ENCODE measurements around the gene MAP3K5. TPM values are rescaled to one million over a fixed set of nuclear protein-coding genes. Genes with fewer than 3 reads are reported as not detected.
A peak's percentile ranks its signal among the peaks of the same experiment; 100 is the strongest.

The MAP3K5 gene
- total RNA-seq, 1 donor from 2014 or later = 21.6 TPM

DNA sequence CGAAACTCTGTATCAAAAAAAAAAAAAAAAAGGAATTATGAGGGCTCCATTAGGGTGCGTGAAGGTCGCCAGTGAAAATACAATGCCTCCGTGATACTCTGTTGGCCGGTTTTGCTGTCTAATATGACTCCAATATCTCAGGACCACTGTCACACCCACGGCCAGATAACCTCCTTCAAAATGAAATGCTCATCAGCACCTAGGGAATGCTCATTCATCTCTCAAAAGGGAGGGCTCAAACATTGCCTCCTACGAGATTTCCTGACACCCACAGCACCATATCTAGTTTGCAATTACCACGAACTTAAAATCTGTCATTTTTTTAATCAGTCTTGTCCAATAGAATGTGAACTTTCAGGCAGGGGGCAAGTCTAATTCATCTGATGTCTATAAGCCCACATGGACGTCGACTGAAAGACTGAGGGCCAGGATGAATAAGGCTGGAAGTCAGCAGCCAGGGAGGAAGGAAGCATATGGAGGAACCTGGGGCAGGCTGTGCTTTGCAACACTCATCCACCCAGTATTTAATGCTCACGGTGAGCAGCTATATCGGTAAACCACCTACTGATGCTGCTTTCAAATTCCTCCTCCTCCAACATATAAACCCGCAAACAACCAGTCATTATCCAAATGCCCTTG lies 42.8 kb downstream of the MAP3K5 start:
- no peak for DNase-seq (ENCODE audit: low read depth)

DNA sequence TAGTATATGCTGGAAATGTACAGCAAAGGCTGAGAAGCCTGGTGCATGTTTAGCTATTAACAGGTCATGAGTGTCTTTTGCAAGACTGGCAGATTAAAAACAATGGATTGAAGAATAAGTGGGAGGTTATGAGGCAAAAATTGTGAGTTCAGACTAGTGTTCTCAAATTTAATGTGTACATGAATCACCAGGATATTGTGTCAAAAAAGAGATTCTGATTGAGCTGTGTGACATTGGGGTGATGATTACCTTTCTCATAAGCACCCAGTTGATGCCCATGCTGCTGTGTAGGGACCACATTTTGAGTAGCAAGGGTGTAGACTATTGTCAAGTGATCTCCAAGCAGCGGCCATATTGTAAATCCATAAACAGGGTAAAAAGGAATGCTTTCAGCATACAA lies 44.8 kb downstream of the MAP3K5 start:
- no peak for DNase-seq (ENCODE audit: low read depth)

- no peak for DNase-seq (ENCODE audit: low read depth)
Measured at GRCh38 chr6:136745300-136745699, 47.0 kb downstream of the MAP3K5 start.

GRCh38 chr6:136744889-136745288 lies 47.4 kb downstream of the MAP3K5 start:
- no peak for DNase-seq (ENCODE audit: low read depth)

- no peak for DNase-seq (ENCODE audit: low read depth)
Measured at GRCh38 chr6:136742125-136742524, 50.2 kb downstream of the MAP3K5 start.

GRCh38 chr6:136740050-136740974 lies 52.0 kb downstream of the MAP3K5 start:
- peak; percentile 30 for DNase-seq (ENCODE audit: low read depth)

DNA sequence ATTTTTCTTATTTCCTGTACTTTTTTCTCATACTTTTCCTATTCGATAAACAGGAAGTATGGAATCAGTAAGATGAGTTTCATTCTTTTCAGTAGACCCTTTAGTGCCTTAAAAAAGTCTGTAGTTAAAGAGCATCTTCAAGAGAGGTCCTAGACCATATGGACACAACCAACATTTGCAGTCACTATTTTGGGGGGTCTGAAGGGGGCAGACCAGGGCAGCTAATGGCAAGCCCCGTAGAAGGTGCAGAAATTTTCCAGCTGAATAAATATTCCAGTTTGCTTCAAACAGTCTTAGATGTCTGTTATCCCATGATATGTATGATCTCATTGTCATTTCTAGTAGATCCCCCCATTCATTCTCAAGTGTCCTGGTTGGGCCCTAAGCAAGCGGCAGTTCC lies 52.8 kb downstream of the MAP3K5 start:
- no peak for DNase-seq (ENCODE audit: low read depth)

DNA sequence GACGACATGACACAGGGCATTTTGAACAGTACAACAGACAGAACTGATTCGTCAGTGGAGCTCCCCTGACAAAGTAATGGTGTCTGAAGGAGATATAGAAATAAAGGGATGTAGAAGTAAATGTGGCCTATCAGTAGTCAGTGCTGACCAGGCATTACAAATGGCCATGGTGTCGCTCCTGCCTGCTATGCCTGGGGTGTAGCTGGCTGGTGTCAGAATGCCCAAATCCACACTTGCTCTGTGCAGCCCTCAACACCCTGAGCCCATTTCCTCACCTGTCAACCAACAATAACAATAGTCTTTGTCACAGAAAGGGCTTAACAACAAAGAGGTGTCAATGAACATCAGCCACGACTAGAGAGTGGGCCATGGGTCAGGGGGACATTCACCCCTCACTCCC lies 53.2 kb downstream of the MAP3K5 start:
- DNase-seq (ENCODE audit: low read depth) = no peak

DNA sequence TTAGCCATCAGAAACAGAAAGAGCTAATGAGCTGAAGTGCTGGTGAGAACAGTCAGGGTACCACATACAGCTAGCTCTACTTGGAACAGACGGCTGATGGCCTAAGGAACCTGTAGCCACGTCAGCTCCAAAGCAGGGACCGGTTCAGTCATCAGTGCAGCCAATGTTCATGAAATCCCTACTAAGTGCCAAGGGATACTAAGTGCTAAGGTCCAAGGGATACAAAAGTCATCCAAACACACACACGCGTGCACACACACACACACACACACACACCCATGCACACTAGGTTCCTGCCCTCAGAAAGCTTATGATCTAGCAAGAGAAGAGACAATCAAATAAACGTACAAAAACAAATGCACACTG lies 53.6 kb downstream of the MAP3K5 start:
- DNase-seq (ENCODE audit: low read depth) = no peak

DNA sequence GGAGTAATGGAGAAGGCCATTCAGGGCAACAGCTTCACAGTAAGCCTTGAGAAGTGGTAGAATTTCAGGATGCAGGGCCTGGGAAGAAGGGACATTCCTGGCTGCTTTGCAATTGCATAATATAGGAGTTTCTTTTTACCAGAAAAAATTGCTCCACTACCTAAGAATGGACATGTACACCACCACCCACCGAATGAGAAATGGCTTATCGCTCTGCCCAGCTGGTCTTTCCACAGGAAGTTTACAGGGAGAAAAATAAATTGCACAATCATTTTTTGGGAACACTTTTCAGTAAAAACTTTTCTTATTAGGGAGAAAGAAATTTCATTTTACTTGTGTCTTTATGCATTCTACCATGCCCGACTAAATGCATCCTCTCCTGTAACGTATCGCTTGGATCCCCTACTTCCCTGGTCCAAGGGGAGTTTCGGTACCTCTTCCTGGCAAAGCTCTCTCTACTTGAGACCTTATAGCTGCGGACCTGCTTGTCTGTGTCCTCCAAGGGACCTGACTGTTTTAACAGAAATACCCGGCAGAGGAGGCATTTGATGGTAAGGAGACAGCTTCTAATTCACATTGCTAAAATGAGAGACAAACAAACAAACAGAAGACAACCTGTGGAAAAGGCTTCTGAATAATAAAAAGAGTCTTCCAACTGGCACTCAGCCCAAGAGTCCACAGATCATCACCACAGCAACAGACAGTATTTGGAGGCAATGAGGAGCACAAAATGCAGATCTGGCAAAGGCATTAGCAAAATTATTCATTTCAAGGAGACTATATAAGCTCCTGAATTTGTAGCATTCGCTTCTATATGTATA lies 54.2 kb downstream of the MAP3K5 start:
- DNase-seq (ENCODE audit: low read depth) = peak; percentile 84

- DNase-seq (ENCODE audit: low read depth) = no peak
Measured at GRCh38 chr6:136737374-136737844, 54.9 kb downstream of the MAP3K5 start.

DNA sequence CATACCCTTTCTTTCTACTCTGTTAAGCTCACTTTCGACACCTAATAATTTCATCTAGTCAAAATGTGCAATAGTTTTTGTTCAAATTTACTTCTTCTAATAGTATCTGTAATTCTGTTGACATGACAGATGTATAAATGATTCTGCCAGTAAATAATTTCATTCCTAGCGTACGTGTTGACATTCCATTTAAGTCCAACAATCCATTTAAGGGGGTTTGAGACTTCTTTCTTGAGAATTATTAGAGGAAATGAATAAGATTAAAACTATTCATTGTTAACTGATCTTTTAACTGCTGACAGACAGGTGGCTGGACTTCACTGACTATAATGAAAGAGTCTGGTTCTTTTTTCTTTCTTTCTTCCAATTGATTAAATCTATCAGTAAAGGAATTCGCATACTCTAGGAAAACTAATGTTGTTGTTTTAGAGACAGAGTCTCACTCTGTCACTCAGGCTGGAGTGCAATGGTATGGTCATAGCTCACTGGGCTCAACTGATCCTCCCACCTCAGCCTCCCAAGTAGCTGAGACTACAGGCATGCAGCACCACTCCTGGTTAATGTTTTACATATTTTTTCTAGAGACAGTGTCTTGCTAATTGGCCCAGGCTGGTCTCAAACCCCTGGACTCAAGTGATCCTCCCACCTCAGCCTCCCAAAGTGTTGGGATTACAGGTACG lies 55.9 kb downstream of the MAP3K5 start:
- DNase-seq (ENCODE audit: low read depth) = peak; percentile 65

DNA sequence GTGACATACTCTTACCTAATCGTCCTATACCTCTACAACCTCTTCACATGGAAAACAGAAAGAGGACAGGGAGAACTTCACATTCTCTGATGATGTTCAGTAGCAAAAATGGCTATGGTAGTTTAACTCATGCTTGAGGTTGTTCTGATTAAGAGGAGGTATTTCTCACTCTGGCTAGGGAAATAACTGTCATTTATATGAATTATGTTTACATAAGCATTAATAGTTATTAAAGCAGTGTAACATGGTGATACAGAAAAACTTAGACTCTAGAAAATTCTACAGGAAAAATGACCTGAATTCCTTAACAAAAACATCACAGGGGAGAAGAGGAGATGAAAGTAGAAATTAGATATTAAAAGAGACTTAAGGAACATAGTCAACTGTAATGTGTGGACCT lies 57.3 kb downstream of the MAP3K5 start:
- DNase-seq (ENCODE audit: low read depth) = no peak

DNA sequence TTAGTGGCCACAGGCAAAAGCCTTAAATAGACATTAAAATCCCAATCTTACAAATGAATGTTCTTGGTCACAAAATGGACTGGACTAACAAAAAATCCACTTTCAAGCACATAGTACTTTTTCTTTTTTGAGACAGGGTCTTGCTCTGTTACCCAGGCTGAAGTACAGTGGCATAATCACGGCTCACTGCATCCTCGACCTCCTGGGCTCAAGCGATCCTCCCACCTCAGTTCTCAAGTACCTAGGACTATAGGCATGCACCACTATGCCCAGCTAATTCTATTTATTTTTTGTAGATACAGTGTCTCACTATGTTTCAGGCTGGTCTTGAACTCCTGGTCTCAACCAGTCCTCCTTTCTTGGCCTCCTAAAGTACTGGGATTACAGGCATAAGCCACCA lies 59.4 kb downstream of the MAP3K5 start:
- DNase-seq (ENCODE audit: low read depth) = no peak

GRCh38 chr6:136729832-136730231 lies 62.4 kb downstream of the MAP3K5 start:
- no peak for DNase-seq (ENCODE audit: low read depth)

DNA sequence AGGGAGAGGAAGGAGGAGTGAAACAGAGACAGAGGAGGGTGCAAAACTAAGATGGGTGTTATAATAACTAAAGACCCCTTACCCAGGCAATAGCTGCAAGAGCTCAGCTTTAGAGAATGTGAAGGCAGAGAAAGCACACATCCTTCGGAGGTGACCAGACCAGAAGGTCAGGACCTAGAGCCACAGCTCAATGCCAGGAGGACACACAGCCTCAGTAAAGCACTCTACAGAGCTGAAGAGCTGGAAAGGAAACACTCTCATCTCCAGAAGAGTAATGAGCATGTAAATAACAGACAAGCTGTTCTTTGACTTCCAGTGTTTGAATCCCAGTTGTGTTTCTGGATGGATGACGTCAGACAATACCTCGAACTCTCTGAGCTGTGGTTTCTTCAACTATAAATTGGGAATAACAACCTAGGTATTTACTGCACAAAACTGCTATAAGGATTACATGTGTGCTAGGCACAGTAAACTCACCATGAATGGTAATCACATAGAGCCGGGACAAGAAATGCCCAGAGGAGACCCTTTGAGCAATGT lies 63.2 kb downstream of the MAP3K5 start:
- no peak for DNase-seq (ENCODE audit: low read depth)

DNA sequence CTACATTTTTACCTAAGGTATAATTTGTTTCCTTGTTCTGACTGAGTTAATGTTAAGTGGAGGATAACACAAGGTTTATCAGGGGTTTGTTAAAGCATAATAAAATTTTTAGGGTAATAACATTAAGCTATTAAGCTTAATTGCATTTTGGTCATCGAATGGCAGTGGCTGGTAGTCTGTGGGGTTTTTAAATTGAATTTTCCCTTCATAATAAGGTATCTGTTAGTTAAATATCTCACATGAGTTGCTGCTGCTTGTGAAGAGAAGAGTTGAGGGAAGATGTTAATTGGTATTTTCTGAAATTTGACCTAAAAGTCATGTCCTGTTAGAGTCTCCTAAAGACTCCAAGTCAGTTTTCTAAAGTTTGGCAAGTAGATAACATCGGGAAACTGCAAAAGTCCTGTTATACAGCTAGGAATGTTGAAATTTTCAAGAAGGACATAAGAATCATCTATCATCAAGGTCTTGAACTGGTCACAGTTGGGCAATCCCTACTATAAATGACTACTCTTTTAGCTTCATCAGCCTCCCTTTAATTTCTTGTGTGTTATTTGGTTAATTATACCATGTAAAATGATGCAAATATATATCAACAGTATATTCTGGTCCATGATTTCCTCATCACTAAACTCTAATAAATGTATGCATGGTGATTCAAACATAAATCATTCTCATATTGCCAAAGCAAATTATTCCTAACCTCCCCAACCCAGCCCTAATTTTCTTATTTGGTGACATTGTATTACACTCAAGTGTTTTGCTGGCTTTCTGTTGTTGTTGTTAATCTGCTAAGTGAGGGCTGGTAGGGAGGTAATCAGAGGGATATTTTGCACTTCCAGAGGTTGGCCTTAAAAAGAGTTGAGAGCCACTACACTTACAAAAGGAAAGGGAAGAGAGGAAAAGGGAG lies 64.0 kb downstream of the MAP3K5 start:
- DNase-seq (ENCODE audit: low read depth) = no peak

GRCh38 chr6:136726837-136727557 lies 65.3 kb downstream of the MAP3K5 start:
- DNase-seq (ENCODE audit: low read depth) = no peak

DNA sequence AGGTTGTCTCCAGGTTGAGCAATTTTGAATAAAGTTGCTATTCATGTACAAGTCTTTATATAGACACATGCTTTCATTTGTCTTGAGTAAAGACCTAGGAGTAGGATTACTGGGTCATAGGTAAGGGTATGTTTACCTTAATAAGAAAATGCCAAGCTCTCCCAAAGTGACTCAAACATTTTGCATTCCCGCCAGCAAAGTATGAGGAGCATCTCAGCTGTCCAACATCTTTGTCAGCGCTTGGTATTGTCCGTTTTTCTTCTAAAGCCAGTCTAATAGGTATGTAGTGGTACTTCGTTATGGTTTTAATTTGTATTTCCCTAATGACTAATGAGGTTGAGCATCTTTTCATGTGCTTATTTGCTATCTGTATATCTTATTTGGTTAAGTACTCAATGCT lies 67.2 kb downstream of the MAP3K5 start:
- no peak for DNase-seq (ENCODE audit: low read depth)

DNA sequence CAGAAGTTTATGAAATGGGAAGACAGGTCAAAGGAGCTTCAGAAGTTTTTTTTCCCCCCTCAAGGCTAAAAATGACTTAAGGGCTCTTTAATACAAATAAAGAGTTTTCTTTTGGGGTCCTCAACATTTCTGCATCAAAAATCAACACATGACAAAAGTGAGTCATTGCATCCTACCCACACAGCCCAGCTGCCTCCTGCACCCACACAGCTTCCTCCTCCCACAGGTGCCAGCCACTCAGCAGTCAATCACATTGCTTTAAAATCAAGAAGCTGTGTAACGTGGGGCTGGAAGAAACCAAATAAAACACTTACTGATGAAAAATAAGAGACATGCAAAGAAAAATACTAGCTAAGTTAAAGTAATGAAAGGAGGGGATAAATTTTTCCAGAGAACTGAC lies 68.5 kb downstream of the MAP3K5 start:
- DNase-seq (ENCODE audit: low read depth) = peak; percentile 58

All from renal cortical epithelial cell (primary cell).